Liver (tissue), 3 donors: ENCODE measurements around the gene TMEM170B.

ENCODE experiments used
- CTCF ChIP-seq: fragments of 150-350 bp; IDR thresholded peaks from 2 replicates; pipeline ENCODE4 v1.5.1; 2017; ENCODE audit warnings: improper control_type of control experiment, low read depth, low read length; ENCODE audit not compliant: missing input control
- REST ChIP-seq: IDR thresholded peaks from 2 replicates; pipeline ENCODE4 v1.6.1; 2016; ENCODE audit warnings: antibody characterized with exemption, mild to moderate bottlenecking
- SP1 ChIP-seq: IDR thresholded peaks from 2 replicates; pipeline ENCODE4 v1.6.1; 2018; ENCODE audit warnings: antibody characterized with exemption, mild to moderate bottlenecking
- YY1 ChIP-seq: IDR thresholded peaks from 2 replicates; pipeline ENCODE4 v1.6.1; 2016; ENCODE audit warnings: antibody characterized with exemption, mild to moderate bottlenecking
- donor health status: healthy.
- donor health status: healthy.

GRCh38 chr6:11608600-11609323, 71.2 kb downstream of the TMEM170B start:
- no peak for TF ChIP-seq CTCF
- no peak for TF ChIP-seq SP1
- no peak for TF ChIP-seq YY1
- TF ChIP-seq REST, result no peak
